ENCODE results near the gene GOLGA6L24.
"Not testable (repeated sequence)": the region's sequence is repeated elsewhere in the genome, so short reads cannot be mapped to it uniquely, and the experiment has no call there.

The GOLGA6L24 gene

GRCh38 chr15:28357984-28358383, at the start of gene GOLGA6L24:
Gene GOLGA6L24, minus strand, starts transcription at chr15:28358084. Its CDS starts 61 bp downstream, at chr15:28358023.
- not testable (repeated sequence) for DNase-seq

- not testable (repeated sequence) for DNase-seq
These were observed 45.0 kb upstream of the GOLGA6L24 start for GRCh38 chr15:28402774-28403435.

- not testable (repeated sequence) for DNase-seq
These were observed 38.1 kb upstream of the GOLGA6L24 start for GRCh38 chr15:28396022-28396421.

GRCh38 chr15:28380053-28380452, 22.2 kb upstream of the GOLGA6L24 start:
- not testable (repeated sequence) for DNase-seq

GRCh38 chr15:28378364-28378763, 20.5 kb upstream of the GOLGA6L24 start, which contains the start of gene GOLGA8F:
Gene GOLGA8F, plus strand, starts transcription at chr15:28378664. Its CDS starts 98 bp downstream, at chr15:28378762.
- not testable (repeated sequence) for DNase-seq

GRCh38 chr15:28365502-28365901, 7.6 kb upstream of the GOLGA6L24 start:
- DNase-seq = not testable (repeated sequence)

- not testable (repeated sequence) for DNase-seq
These were observed 35.7 kb downstream of the GOLGA6L24 start, which contains the start of gene HERC2 for GRCh38 chr15:28322129-28322588. Gene HERC2, minus strand, starts transcription at chr15:28322179. Its CDS starts 746 bp downstream, at chr15:28321433.

- not testable (repeated sequence) for DNase-seq
These were observed 36.4 kb downstream of the GOLGA6L24 start for GRCh38 chr15:28321358-28322078.

- DNase-seq = not testable (repeated sequence)
These were observed 38.2 kb downstream of the GOLGA6L24 start for GRCh38 chr15:28319725-28320124.

- DNase-seq = not testable (repeated sequence)
These were observed 39.1 kb downstream of the GOLGA6L24 start for GRCh38 chr15:28318828-28319227.

GRCh38 chr15:28318122-28318521, 39.8 kb downstream of the GOLGA6L24 start:
- DNase-seq = not testable (repeated sequence)

GRCh38 chr15:28316958-28317357, 40.9 kb downstream of the GOLGA6L24 start:
- DNase-seq = not testable (repeated sequence)

GRCh38 chr15:28310454-28310853, 47.4 kb downstream of the GOLGA6L24 start:
- DNase-seq = not testable (repeated sequence)

- DNase-seq = not testable (repeated sequence)
These were observed 49.2 kb downstream of the GOLGA6L24 start for GRCh38 chr15:28308718-28309117.
